ENCODE data around the gene HK3. TPM values are rescaled to one million over a fixed set of nuclear protein-coding genes. Genes with fewer than 3 reads are reported as not detected.

The HK3 gene
- total and polyA plus RNA-seq, 2 of the 8 experiments (the other 6 are each of a cell fraction or from before 2014, with no cell fraction given): not detected

- TF ChIP-seq YY1 (IDR thresholded peaks at IDR 0.05; ENCODE audit: low read depth, low read length) (no peak), CBX8 (IDR thresholded peaks at IDR 0.05; ENCODE audit: borderline replicate concordance, low read depth, low read length) (no peak), ATF2 (IDR thresholded peaks at IDR 0.05; ENCODE audit: low read length) (no peak), TBP (IDR thresholded peaks at IDR 0.05; ENCODE audit: low read depth, low read length) (no peak), CBX5 (IDR thresholded peaks at IDR 0.05; ENCODE audit: low read depth, low read length) (no peak)
Measured at GRCh38 chr5:176857894-176858273, 41.3 kb downstream of the HK3 start (continued).

Data from H1 (cell line).